ENCODE data around the gene CUTA. TPM values are rescaled to one million over a fixed set of nuclear protein-coding genes. Genes with fewer than 3 reads are reported as not detected.
A peak's percentile ranks its signal among the peaks of the same experiment; 100 is the strongest.

CUTA gene
- total RNA-seq, 3 donors from 2014 or later, result 81.3 to 123 (median 111) TPM

GRCh38 chr6:33392979-33393378, 24.9 kb downstream of the CUTA start:
- intact Hi-C loops (cut with DNase I; ENCODE audit: low total_unique reads), result no loop called here
- Histone ChIP-seq H3K4me1 (peaks cover 4 to 5% of the 10 kb centered on the region in 2 donors), H3K4me3 (no peak overlapping the region), H3K27me3 (no peaks in the 10 kb centered on the region), H3K36me3 (no peaks in the 10 kb centered on the region), H3K27ac (no peak overlapping the region), H3K9me3 (no peaks in the 10 kb centered on the region)
- no peak for DNase-seq (ENCODE audit: low spot score in 2 of 2)
- TF ChIP-seq POLR2A (IDR thresholded peaks at IDR 0.05), result no peak
- TF ChIP-seq POLR2AphosphoS5 (IDR thresholded peaks at IDR 0.05), result no peak
- TF ChIP-seq CTCF (IDR thresholded peaks at IDR 0.05), result no peak

GRCh38 chr6:33392595-33392948, 25.3 kb downstream of the CUTA start:
- DNase-seq (ENCODE audit: low spot score in 2 of 2), result no peak

GRCh38 chr6:33391922-33392594, 25.8 kb downstream of the CUTA start:
- Histone ChIP-seq H3K36me3 (no peaks in the 10 kb centered on the region), H3K27ac (peak overlapping the region; percentile 92 to 96), H3K4me1 (peaks cover 4 to 5% of the 10 kb centered on the region in 2 donors), H3K27me3 (no peaks in the 10 kb centered on the region), H3K9me3 (no peaks in the 10 kb centered on the region), H3K4me3 (peak overlapping the region; percentile 44 to 76 (median 57))
- intact Hi-C loops (cut with DNase I; ENCODE audit: low total_unique reads), result no loop called here
- DNase-seq (ENCODE audit: low spot score in 2 of 2), result no peak
- TF ChIP-seq POLR2AphosphoS5 (IDR thresholded peaks at IDR 0.05), result no peak
- TF ChIP-seq POLR2A (IDR thresholded peaks at IDR 0.05), result no peak
- TF ChIP-seq CTCF (IDR thresholded peaks at IDR 0.05), result no peak

More at GRCh38 chr6:33392595-33392948, 25.3 kb downstream of the CUTA start:
- TF ChIP-seq POLR2A (IDR thresholded peaks at IDR 0.05) (no peak), CTCF (IDR thresholded peaks at IDR 0.05) (no peak), POLR2AphosphoS5 (IDR thresholded peaks at IDR 0.05) (no peak)
- H3K4me3 ChIP-seq, result no peak overlapping the region
- intact Hi-C loops (cut with DNase I; ENCODE audit: low total_unique reads), result no loop called here
- no peaks in the 10 kb centered on the region for H3K36me3 ChIP-seq
- H3K9me3 ChIP-seq, result no peaks in the 10 kb centered on the region
- H3K27ac ChIP-seq, result peak overlapping the region in 1 of 2 donors; percentile 96
- no peaks in the 10 kb centered on the region for H3K27me3 ChIP-seq
- H3K4me1 ChIP-seq, result peaks cover 4 to 5% of the 10 kb centered on the region in 2 donors

GRCh38 chr6:33391278-33391921, 26.5 kb downstream of the CUTA start, which contains the start of gene KIFC1:
KIFC1 (plus strand) TSS chr6:33391823; CDS start chr6:33391986, 163 bp downstream.
- Histone ChIP-seq H3K9me3 (no peaks in the 10 kb centered on the region), H3K36me3 (no peaks in the 10 kb centered on the region), H3K4me3 (peak within 1 kb of the TSS; percentile 44 to 76 (median 57)), H3K4me1 (peaks cover 4 to 5% of the 10 kb centered on the region in 2 donors), H3K27me3 (no peaks in the 10 kb centered on the region), H3K27ac (peak within 1 kb of the TSS; percentile 92 to 96)
- intact Hi-C loops (cut with DNase I; ENCODE audit: low total_unique reads), result no loop called here
- TF ChIP-seq POLR2AphosphoS5 (IDR thresholded peaks at IDR 0.05) (peak; percentile 78 to 93 (median 79)), CTCF (IDR thresholded peaks at IDR 0.05) (peak; percentile 96 to 98 (median 97)), POLR2A (IDR thresholded peaks at IDR 0.05) (no peak)
- DNase-seq (ENCODE audit: low spot score in 2 of 2), result peak; percentile 99 to 100

- Histone ChIP-seq H3K4me1 (peaks cover 4 to 5% of the 10 kb centered on the region in 2 donors), H3K27ac (peak overlapping the region; percentile 92 to 96), H3K36me3 (no peaks in the 10 kb centered on the region), H3K4me3 (peak overlapping the region in 2 of 3 donors; percentile 57 to 76), H3K9me3 (no peaks in the 10 kb centered on the region), H3K27me3 (no peaks in the 10 kb centered on the region)
- no peak for TF ChIP-seq POLR2A (IDR thresholded peaks at IDR 0.05)
- no peak for TF ChIP-seq CTCF (IDR thresholded peaks at IDR 0.05)
- TF ChIP-seq POLR2AphosphoS5 (IDR thresholded peaks at IDR 0.05), result no peak
- intact Hi-C loops (cut with DNase I; ENCODE audit: low total_unique reads), result no loop called here
- no peak for DNase-seq (ENCODE audit: low spot score in 2 of 2)
Measured at GRCh38 chr6:33390767-33391277, 27.1 kb downstream of the CUTA start.

Data from breast epithelium (tissue), 4 donors.